Mesodermal cell (in vitro differentiated cells): ENCODE data around the gene HDC.

Source experiments
- H3K27ac ChIP-seq: 2 replicates; pipeline ENCODE4 v1.7.0; 2013; ENCODE audit warnings: mild to moderate bottlenecking, low read depth, low read length, moderate library complexity; ENCODE audit not compliant: severe bottlenecking
- H3K36me3 ChIP-seq: 2 replicates; pipeline ENCODE4 v1.7.1; 2013; ENCODE audit warnings: mild to moderate bottlenecking, low read length, moderate library complexity; ENCODE audit not compliant: control insufficient read depth, insufficient read depth
- H3K4me1 ChIP-seq: one replicate; pipeline ENCODE4 v1.7.1; 2013; ENCODE audit warnings: mild to moderate bottlenecking, low read length; ENCODE audit not compliant: insufficient read depth, control insufficient read depth, poor library complexity, severe bottlenecking
- H3K4me3 ChIP-seq: 2 replicates; pipeline ENCODE4 v1.7.0; 2013; ENCODE audit warnings: low read length, control low read depth, mild to moderate bottlenecking; ENCODE audit not compliant: insufficient read depth, poor library complexity, severe bottlenecking; ENCODE audit errors: extremely low read depth
- H3K9me3 ChIP-seq: 2 replicates; pipeline ENCODE4 v1.7.1; 2013; ENCODE audit warnings: mild to moderate bottlenecking, low read length, moderate library complexity; ENCODE audit not compliant: control insufficient read depth
- WGBS, 2 experiments: methylation state at CpG; one replicate each; pipeline ENCODE4 v1.1.5; 2013; ENCODE audit warnings: missing lambda C conversion rate in 2 of 2; ENCODE audit not compliant: insufficient coverage in 2 of 2; 5-methylcytosine and 5-hydroxymethylcytosine counted together

HDC gene

DNA sequence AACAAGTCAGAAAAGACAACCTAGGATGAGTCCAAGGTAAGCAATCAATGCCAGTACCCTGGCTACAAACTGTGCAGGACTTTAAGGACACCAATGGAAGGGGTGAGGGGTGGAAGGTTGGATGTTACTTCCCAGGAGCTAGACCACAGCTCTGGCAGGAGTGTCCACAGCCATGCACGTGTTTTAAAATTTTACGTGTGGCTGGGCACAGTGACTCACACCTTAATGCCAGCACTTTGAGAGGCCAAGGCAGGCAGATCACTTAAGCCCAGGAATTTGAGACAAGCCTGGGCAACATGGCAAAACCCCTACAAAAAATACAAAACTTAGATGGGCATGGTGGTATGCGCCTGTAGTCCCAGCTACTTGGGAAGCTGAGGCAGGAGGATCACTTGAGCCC lies 14.7 kb upstream of the HDC start:
- whole genome bisulfite sequencing, 2 experiments, result 92 to 95% methylated on average over 3 of the region's 3 CpGs
- Histone ChIP-seq H3K27ac (no peak overlapping the region), H3K4me3 (no peak overlapping the region), H3K36me3 (peaks cover 25% of the 10 kb centered on the region), H3K4me1 (no peaks in the 10 kb centered on the region), H3K9me3 (no peaks in the 10 kb centered on the region)

DNA sequence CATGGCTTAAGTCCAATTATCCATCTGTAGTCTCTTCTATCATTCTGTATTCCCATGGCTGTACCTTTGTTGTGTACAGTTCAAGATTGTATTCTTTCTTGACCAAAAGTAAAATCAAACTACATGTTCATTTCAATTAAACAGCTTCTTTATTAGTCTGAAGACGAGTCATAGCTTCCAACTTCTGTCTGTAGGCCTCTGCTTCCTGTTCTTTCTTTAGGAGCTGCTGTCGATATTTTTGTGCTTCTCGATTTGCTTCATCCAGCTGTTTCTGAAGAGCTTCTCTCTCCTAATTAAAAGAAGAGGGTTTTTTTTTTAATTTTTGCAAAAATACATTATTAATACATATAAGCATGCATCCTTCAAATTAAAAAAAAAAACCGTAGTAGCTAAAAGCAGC lies 13.0 kb upstream of the HDC start:
- 100% methylated on average over 1 to 2 of the region's 4 CpGs for WGBS, 2 experiments
- no peak overlapping the region for H3K27ac ChIP-seq
- peaks cover 14% of the 10 kb centered on the region for H3K36me3 ChIP-seq
- no peaks in the 10 kb centered on the region for H3K4me1 ChIP-seq
- no peak overlapping the region for H3K4me3 ChIP-seq
- no peaks in the 10 kb centered on the region for H3K9me3 ChIP-seq

DNA sequence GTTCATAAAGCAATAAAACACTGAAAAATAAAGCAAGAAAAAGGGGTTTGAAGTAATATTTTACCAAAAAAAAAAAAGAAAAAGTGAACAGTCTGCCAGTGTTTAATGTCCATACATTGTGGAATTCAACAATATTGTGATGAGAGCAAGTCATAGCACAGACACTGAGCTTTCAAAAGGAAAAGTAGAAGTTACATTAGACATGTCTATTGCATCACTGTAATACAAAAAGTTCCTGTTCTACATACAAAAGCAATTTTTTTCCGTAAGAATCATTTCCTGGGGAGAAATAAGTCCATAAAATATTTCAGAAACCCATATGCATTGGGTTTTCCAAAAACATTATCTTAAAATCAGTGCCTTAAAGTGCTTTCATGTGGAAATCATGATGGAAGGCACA lies 11.8 kb upstream of the HDC start:
- WGBS, 2 experiments, result no CpG with 5 or more reads among the region's 1 CpG
- H3K4me1 ChIP-seq, result no peaks in the 10 kb centered on the region
- no peak overlapping the region for H3K4me3 ChIP-seq
- peaks cover 14% of the 10 kb centered on the region for H3K36me3 ChIP-seq
- H3K9me3 ChIP-seq, result no peaks in the 10 kb centered on the region
- H3K27ac ChIP-seq, result no peak overlapping the region

DNA sequence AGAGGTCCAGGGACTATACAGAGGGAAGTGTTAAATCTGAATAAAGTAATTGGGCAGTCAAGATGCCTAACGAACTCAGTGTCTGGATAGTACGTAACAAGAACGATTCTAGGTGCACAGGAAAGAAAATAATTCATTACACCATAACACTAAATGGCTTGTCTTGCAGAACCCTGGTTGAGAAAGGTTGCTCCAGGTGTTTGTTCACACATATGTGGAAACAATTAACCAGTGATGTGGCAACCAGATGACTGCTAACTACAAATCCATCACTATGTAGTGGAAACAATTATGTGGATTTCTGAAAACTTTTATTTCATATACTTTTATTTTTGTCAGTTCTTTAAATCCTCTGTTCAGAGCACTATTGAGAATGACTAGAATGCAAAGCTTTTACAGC lies 10.4 kb upstream of the HDC start:
- Histone ChIP-seq H3K36me3 (peaks cover 9% of the 10 kb centered on the region), H3K4me3 (no peak overlapping the region), H3K27ac (no peak overlapping the region), H3K9me3 (no peaks in the 10 kb centered on the region), H3K4me1 (no peaks in the 10 kb centered on the region)
- 80% methylated on average over 1 of the region's 3 CpGs; no CpG with 5 or more reads in 1 of the 2 experiments for WGBS, 2 experiments

DNA sequence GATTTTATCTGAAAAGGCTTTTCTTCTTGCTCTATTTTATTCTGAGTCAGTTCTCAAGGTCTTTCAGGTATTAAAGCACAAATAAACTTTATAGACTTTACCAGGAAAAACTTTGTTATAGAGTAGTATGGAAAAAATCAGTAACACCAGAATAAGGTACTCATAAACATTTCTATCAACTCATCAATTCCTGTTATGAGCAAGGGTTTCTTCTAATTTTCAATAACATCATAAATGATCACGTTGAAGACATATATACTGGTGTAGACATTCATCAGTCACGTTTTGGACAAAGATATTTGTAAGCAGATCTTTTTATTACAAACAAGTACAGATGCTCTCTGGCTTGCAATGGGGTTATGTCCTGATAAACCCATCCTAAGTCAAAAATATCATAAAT lies 9.6 kb upstream of the HDC start:
- Histone ChIP-seq H3K4me3 (no peak overlapping the region), H3K9me3 (no peaks in the 10 kb centered on the region), H3K36me3 (peaks cover 9% of the 10 kb centered on the region), H3K4me1 (no peaks in the 10 kb centered on the region), H3K27ac (no peak overlapping the region)
- WGBS, 2 experiments, result 60% methylated on average over 1 of the region's 2 CpGs; no CpG with 5 or more reads in 1 of the 2 experiments

DNA sequence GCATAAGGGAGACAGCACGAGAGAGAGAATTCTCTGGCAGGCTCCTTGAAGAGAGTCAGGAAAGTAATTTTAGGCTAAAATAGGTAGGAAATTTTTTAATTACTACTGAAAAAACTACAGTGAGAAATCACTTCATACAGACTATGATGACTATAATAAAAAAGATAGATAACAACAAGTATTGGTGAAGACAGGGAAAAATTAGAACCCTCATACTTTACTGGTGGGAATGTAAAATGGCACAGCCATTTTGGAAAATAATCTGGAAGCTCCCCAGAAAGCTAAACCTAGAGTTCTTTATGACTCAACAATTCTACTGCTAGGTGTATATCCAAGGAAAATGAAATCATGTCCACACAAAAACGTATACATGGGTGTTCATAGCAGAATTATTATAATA lies 2.1 kb upstream of the HDC start:
- Histone ChIP-seq H3K27ac (no peak overlapping the region), H3K4me1 (no peaks in the 10 kb centered on the region), H3K9me3 (no peaks in the 10 kb centered on the region), H3K36me3 (no peaks in the 10 kb centered on the region), H3K4me3 (no peak overlapping the region)
- WGBS, 2 experiments, result 86% methylated on average over 1 of the region's 2 CpGs; no CpG with 5 or more reads in 1 of the 2 experiments

DNA sequence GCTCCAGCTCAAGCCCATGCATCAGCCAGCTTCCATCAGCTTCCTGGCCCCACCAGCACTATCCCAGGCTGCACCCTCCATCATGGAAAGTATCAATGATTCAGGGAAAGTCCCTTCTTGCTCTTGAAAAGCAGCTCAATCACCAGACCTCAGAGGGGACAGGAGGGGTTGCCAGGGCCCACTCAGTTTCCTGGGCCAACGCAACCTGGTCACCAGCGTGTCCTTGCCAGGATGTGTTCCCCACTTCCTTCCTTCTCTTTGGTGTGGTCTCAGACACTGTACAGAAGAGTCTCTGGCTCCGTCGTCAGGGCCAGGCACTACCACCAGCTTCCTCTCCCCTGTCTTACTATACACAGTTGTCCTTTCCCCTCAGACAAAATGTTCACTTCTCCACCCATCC lies 3.0 kb downstream of the HDC start:
- no peak overlapping the region for H3K4me3 ChIP-seq
- H3K27ac ChIP-seq, result no peak overlapping the region
- H3K9me3 ChIP-seq, result no peaks in the 10 kb centered on the region
- WGBS, 2 experiments, result 91 to 96% methylated on average over 4 of the region's 4 CpGs
- H3K36me3 ChIP-seq, result no peaks in the 10 kb centered on the region
- H3K4me1 ChIP-seq, result peaks cover 6% of the 10 kb centered on the region

DNA sequence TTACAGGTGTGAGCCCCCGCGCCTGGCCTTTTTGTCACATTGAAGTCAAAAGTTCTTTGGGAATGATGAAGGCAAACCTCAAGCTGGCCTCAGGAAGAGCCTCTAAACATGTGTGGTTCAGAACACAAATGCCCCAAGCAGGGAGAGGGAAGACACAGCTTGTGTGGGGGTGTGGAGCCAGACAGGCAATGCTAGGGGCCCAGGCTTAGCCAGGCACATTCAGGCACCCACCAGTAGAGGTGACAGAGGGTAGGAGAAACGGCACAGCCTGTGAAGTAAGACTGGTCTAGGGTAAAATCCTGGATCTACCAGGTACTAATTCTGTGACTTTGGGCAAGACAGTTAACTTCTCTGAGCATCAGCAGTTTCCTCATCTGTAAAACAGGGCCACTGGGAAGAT lies 3.5 kb downstream of the HDC start:
- H3K4me1 ChIP-seq, result peaks cover 6% of the 10 kb centered on the region
- H3K27ac ChIP-seq, result no peak overlapping the region
- no peak overlapping the region for H3K4me3 ChIP-seq
- no peaks in the 10 kb centered on the region for H3K9me3 ChIP-seq
- no peaks in the 10 kb centered on the region for H3K36me3 ChIP-seq
- 95 to 100% methylated on average over 2 to 3 of the region's 3 CpGs for WGBS, 2 experiments

DNA sequence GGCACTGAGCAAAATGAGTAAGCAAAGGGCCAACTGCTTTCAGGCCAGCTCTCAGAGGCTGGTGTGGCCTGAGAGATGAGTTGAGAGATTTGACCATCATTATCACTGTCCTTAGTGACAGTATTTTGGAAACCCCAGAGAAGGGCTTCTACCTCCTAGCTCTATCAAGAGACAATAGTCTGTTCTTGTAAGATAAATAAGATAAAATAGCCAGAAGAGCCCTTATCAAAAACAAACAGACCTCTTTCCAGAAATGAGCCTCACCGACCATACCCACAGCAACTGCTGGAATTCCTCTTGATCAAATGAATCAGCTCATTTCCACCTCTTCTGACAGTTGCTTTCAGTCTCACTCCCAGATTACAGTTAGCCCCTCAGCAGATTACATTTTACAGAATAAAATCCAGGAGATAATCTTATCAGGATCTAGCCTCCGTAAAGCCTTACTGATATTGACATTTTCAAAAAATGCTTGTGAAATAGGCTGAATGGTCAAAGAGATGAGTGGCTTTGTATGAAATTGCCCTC lies 4.5 kb downstream of the HDC start:
- Histone ChIP-seq H3K36me3 (no peaks in the 10 kb centered on the region), H3K4me3 (no peak overlapping the region), H3K27ac (peak overlapping the region; percentile 57), H3K9me3 (no peaks in the 10 kb centered on the region), H3K4me1 (peaks cover 6% of the 10 kb centered on the region)
- WGBS, 2 experiments, result 57 to 100% methylated on average over 1 of the region's 2 CpGs

DNA sequence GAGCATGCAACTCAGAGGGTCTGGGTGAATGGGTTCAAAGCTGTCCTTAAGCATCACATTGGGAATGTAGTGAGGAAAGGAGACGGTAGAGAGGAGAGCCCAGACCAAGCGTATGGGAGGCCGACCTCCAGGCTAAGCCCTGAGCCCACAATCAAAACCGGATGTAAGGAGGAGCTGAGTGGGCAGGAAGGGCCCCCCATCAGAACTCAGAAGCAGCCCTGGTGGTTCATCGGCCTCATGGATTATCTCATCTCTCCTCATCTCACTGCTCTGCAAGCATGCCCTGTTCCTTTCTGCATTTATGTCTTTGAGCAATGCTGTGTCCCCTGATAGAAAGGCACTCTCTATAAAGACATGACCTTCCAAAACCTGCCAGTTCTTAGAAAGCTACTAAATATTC lies 6.2 kb downstream of the HDC start:
- no peak overlapping the region for H3K27ac ChIP-seq
- peaks cover 6% of the 10 kb centered on the region for H3K4me1 ChIP-seq
- H3K4me3 ChIP-seq, result no peak overlapping the region
- no peaks in the 10 kb centered on the region for H3K36me3 ChIP-seq
- H3K9me3 ChIP-seq, result no peaks in the 10 kb centered on the region
- 92 to 98% methylated on average over 4 of the region's 5 CpGs for WGBS, 2 experiments

DNA sequence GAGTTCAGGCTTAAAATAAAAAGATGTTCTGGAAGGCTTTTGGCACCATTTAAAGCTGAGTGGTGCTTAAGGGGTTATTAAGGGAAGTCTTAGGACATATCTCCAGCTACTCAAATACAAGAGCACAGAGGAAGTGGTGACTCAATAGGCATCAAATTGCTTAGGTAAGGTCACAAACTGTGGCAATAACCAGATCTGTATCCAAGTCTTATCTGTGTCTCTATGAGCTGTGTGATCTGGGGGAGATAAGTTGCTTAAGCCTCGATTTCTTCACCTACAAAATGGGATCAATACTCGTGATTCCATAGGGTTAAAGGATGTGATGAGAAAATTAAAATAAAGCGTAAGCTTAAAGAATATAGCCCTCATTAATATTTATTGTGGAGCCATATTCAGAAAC lies 7.6 kb downstream of the HDC start:
- Histone ChIP-seq H3K4me3 (no peak overlapping the region), H3K9me3 (no peaks in the 10 kb centered on the region), H3K27ac (no peak overlapping the region), H3K4me1 (peaks cover 6% of the 10 kb centered on the region), H3K36me3 (no peaks in the 10 kb centered on the region)
- WGBS, 2 experiments, result no CpG with 5 or more reads among the region's 3 CpGs
